HepG2 (cell line): ENCODE measurements around the gene ADGRD1. TPM values are rescaled to one million over a fixed set of nuclear protein-coding genes. Genes with fewer than 3 reads are reported as not detected.

ENCODE experiments used
- AFF4 ChIP-seq: sonication (generic); formaldehyde crosslinking; IDR thresholded peaks from 2 replicates; pipeline ENCODE4 v1.4.0; 2020; ENCODE audit warnings: missing genetic modification reagents
- AGO2 ChIP-seq: fragments of 200-400 bp; formaldehyde crosslinking; optimal IDR thresholded peaks from 2 replicates; pipeline ENCODE3; 2017; ENCODE audit warnings: mild to moderate bottlenecking, low read depth, low read length, moderate library complexity
- BCL6 ChIP-seq: IDR thresholded peaks from 2 replicates; pipeline ENCODE4 v1.6.1; 2016; ENCODE audit warnings: missing genetic modification reagents, missing compliant biosample characterization
- CEBPG ChIP-seq: IDR thresholded peaks from 2 replicates; pipeline ENCODE4 v1.6.1; 2016
- CSRNP2 ChIP-seq: sonication (generic); formaldehyde crosslinking; conservative IDR thresholded peaks from 2 replicates; pipeline ENCODE4 v1.8.0; 2022; ENCODE audit warnings: low read depth, missing genetic modification reagents
- FOSL2 ChIP-seq: sonication (generic); formaldehyde crosslinking; IDR thresholded peaks from 2 replicates; pipeline ENCODE4 v1.4.0; 2020; ENCODE audit warnings: missing genetic modification reagents
- GLMP ChIP-seq: sonication (generic); formaldehyde crosslinking; IDR thresholded peaks from 2 replicates; pipeline ENCODE4 v1.9.0; 2021; ENCODE audit warnings: missing genetic modification reagents, mild to moderate bottlenecking, borderline replicate concordance
- HNRNPL ChIP-seq: fragments of 200-400 bp; formaldehyde crosslinking; IDR thresholded peaks from 2 replicates; pipeline ENCODE4 v1.6.1; 2017; ENCODE audit warnings: mild to moderate bottlenecking, low read depth, low read length
- HNRNPLL ChIP-seq: fragments of 200-400 bp; formaldehyde crosslinking; IDR thresholded peaks from 2 replicates; pipeline ENCODE4 v1.6.1; 2017; ENCODE audit warnings: mild to moderate bottlenecking, low read depth, low read length; ENCODE audit not compliant: poor library complexity, severe bottlenecking
- MAFK ChIP-seq, 2 experiments: IDR thresholded peaks in 1 of 2; conservative IDR thresholded peaks in 1 of 2; 2 replicates each; pipeline ENCODE4 v1.6.1; 2011; ENCODE audit warnings: improper control_type of control experiment in 2 of 2, low read length in 2 of 2
- MATR3 ChIP-seq: sonication (generic); formaldehyde crosslinking; IDR thresholded peaks from 2 replicates; pipeline ENCODE4 v1.4.0; 2020; ENCODE audit warnings: missing genetic modification reagents
- PHF8 ChIP-seq: sonication (generic); formaldehyde crosslinking; IDR thresholded peaks from 2 replicates; pipeline ENCODE4 v1.5.0; 2020; ENCODE audit warnings: missing genetic modification reagents
- POLR2AphosphoS5 ChIP-seq: IDR thresholded peaks from 2 replicates; pipeline ENCODE4 v1.6.1; 2012; ENCODE audit warnings: low read depth, low read length
- TBL1XR1 ChIP-seq: fragments of 150-350 bp; IDR thresholded peaks from 2 replicates; pipeline ENCODE4 v1.6.1; 2014; ENCODE audit warnings: borderline replicate concordance, low read length; ENCODE audit not compliant: partially characterized antibody
- TCF7L2 ChIP-seq: IDR thresholded peaks from 2 replicates; pipeline ENCODE4 v1.6.1; 2011; ENCODE audit warnings: mild to moderate bottlenecking, low read depth, low read length, moderate library complexity
- ZFX ChIP-seq: sonication (generic); formaldehyde crosslinking; IDR thresholded peaks from 2 replicates; pipeline ENCODE4 v1.4.0; 2020; ENCODE audit warnings: mild to moderate bottlenecking, low read depth, missing genetic modification reagents, moderate library complexity
- ZFYVE20 ChIP-seq: sonication (generic); formaldehyde crosslinking; IDR thresholded peaks from 2 replicates; pipeline ENCODE4 v1.8.0; 2023; ENCODE audit warnings: low read depth, mild to moderate bottlenecking, moderate library complexity, missing genetic modification reagents, borderline replicate concordance
- ZNF230 ChIP-seq: sonication (generic); formaldehyde crosslinking; IDR thresholded peaks from 2 replicates; pipeline ENCODE4 v1.4.0; 2020; ENCODE audit warnings: mild to moderate bottlenecking, missing genetic modification reagents
- ZNF639 ChIP-seq: conservative IDR thresholded peaks from 2 replicates; pipeline ENCODE4 v1.6.1; 2018; ENCODE audit warnings: missing genetic modification reagents
- ZNF737 ChIP-seq: sonication (generic); formaldehyde crosslinking; IDR thresholded peaks from 2 replicates; pipeline ENCODE4 v1.5.0; 2020; ENCODE audit warnings: missing genetic modification reagents, mild to moderate bottlenecking, borderline replicate concordance
- polyA plus RNA-seq, 8 experiments: library from polyadenylated mRNA; depleted of rRNA in 3 of 8; stranded (reverse) in 7 of 8; unstranded in 1 of 8; fragments of >200 nt; fragmentation: Illumina TruSeq in 4 of 8; extraction: Trizol in 4 of 8; gene quantifications; 2 replicates each; pipeline versions ENCODE4 v1.2.1 to v1.2.3, GENCODE V29; 2011 to 2016; ENCODE audit warnings: low read depth in 4 of 8, missing spikeins in 1 of 8, mixed read lengths in 1 of 8; ENCODE audit not compliant: insufficient read depth in 1 of 8
- total RNA-seq, 5 experiments: library from RNA; depleted of rRNA; stranded (reverse); fragments of >200 nt; fragmentation: Illumina TruSeq; extraction: Trizol; gene quantifications; 2 replicates each; pipeline ENCODE4 v1.2.3, GENCODE V29; 2016; ENCODE audit warnings: low read depth in 1 of 5

ADGRD1 gene
- total and polyA plus RNA-seq, 2 of the 13 experiments (the other 11 are each of a cell fraction or from before 2014, with no cell fraction given), result 0.46 to 12.4 TPM

GRCh38 chr12:131090274-131091210, 136.8 kb downstream of the ADGRD1 start (continued):
- no peak for TF ChIP-seq HNRNPL
- no peak for TF ChIP-seq HNRNPLL
- TF ChIP-seq AGO2, result no peak
- no peak for TF ChIP-seq TBL1XR1
- no peak for TF ChIP-seq ZNF230 (CRISPR knock-in tag)
- no peak for TF ChIP-seq MAFK (conservative IDR thresholded peaks at IDR 0.05 in 1 of 2, IDR thresholded peaks at IDR 0.05 in 1 of 2; ENCODE audit: low read length in 2 of 2)
- no peak for TF ChIP-seq CSRNP2 (CRISPR knock-in tag)
- TF ChIP-seq PHF8, result no peak
- TF ChIP-seq ZNF737, result no peak
- TF ChIP-seq POLR2AphosphoS5, result no peak
- TF ChIP-seq AFF4 (CRISPR knock-in tag), result no peak
- TF ChIP-seq ZNF639 (CRISPR knock-in tag), result no peak
- TF ChIP-seq FOSL2 (CRISPR knock-in tag), result peak; percentile 55
- TF ChIP-seq ZFYVE20 (CRISPR knock-in tag), result no peak
- no peak for TF ChIP-seq GLMP (CRISPR knock-in tag)
- TF ChIP-seq ZFX (CRISPR knock-in tag), result no peak
- TF ChIP-seq CEBPG (CRISPR knock-in tag), result no peak
- TF ChIP-seq TCF7L2, result no peak
- no peak for TF ChIP-seq BCL6 (CRISPR knock-in tag)
- TF ChIP-seq MATR3, result no peak
